DOHH2 (cell line): Measurements from ENCODE around the gene FBXL17.

ENCODE experiments used
- H3F3A ChIP-seq: fragments of 200-600 bp; sonication (generic), shearing (Covaris generic); 2 replicates; pipeline ENCODE4 v1.6.0; 2016; ENCODE audit warnings: antibody characterized with exemption, mild to moderate bottlenecking; ENCODE audit not compliant: control insufficient read depth, insufficient read depth
- H3K27ac ChIP-seq: fragments of 200-600 bp; sonication (generic); 2 replicates; pipeline ENCODE4 v1.5.1; 2014; ENCODE audit warnings: low read depth, mild to moderate bottlenecking, low read length, moderate library complexity
- H3K27me3 ChIP-seq: fragments of 200-600 bp; sonication (generic); 2 replicates; pipeline ENCODE4 v1.6.1; 2014; ENCODE audit warnings: mild to moderate bottlenecking, low read length, mixed read lengths; ENCODE audit not compliant: control insufficient read depth
- H3K36me3 ChIP-seq: fragments of 200-600 bp; sonication (generic); 2 replicates; pipeline ENCODE4 v1.6.1; 2014; ENCODE audit warnings: mild to moderate bottlenecking, low read length, moderate library complexity, mixed read lengths; ENCODE audit not compliant: control insufficient read depth
- H3K4me1 ChIP-seq: fragments of 200-600 bp; sonication (generic); 2 replicates; pipeline ENCODE4 v1.6.1; 2014; ENCODE audit warnings: mild to moderate bottlenecking, low read length, mixed read lengths; ENCODE audit not compliant: control insufficient read depth
- H3K4me2 ChIP-seq: fragments of 200-600 bp; sonication (generic); 2 replicates; pipeline ENCODE4 v1.6.0; 2014; ENCODE audit warnings: mild to moderate bottlenecking, low read length, moderate library complexity
- H3K4me3 ChIP-seq: fragments of 200-600 bp; sonication (generic); 2 replicates; pipeline ENCODE4 v1.5.1; 2014; ENCODE audit warnings: mild to moderate bottlenecking, low read length, mixed read lengths
- H3K79me2 ChIP-seq: fragments of 200-600 bp; sonication (generic); 2 replicates; pipeline ENCODE4 v1.6.1; 2014; ENCODE audit warnings: mild to moderate bottlenecking, low read length, mixed read lengths; ENCODE audit not compliant: control insufficient read depth
- H3K9me2 ChIP-seq: fragments of 200-600 bp; sonication (generic); replicated peaks from 2 replicates; pipeline ENCODE4 v1.6.1; 2014; ENCODE audit warnings: mild to moderate bottlenecking, low read length, mixed read lengths; ENCODE audit not compliant: control insufficient read depth
- H3K9me3 ChIP-seq: fragments of 200-600 bp; sonication (generic); 2 replicates; pipeline ENCODE4 v1.6.1; 2014; ENCODE audit warnings: antibody characterized with exemption, low read length, mixed read lengths; ENCODE audit not compliant: control insufficient read depth, insufficient read depth
- H4K20me1 ChIP-seq: fragments of 200-600 bp; sonication (generic); 2 replicates; pipeline ENCODE4 v1.6.0; 2014; ENCODE audit warnings: low read depth, mild to moderate bottlenecking, antibody characterized with exemption, low read length, moderate library complexity; ENCODE audit not compliant: control insufficient read depth, insufficient read depth
- EZH2phosphoT487 ChIP-seq: fragments of 200-600 bp; sonication (generic); IDR thresholded peaks from 2 replicates; pipeline ENCODE4 v1.6.1; 2017; ENCODE audit warnings: borderline replicate concordance, mild to moderate bottlenecking, antibody characterized with exemption, low read length, moderate library complexity, mixed read lengths
- TF ChIP-seq, protein P1 (sequence below): fragments of 200-600 bp; sonication (generic); IDR thresholded peaks from one replicate; pipeline ENCODE4 v1.5.1; 2014; ENCODE audit warnings: antibody characterized with exemption, mild to moderate bottlenecking, low read depth, low read length; ENCODE audit not compliant: poor library complexity, severe bottlenecking

The FBXL17 gene

DNA sequence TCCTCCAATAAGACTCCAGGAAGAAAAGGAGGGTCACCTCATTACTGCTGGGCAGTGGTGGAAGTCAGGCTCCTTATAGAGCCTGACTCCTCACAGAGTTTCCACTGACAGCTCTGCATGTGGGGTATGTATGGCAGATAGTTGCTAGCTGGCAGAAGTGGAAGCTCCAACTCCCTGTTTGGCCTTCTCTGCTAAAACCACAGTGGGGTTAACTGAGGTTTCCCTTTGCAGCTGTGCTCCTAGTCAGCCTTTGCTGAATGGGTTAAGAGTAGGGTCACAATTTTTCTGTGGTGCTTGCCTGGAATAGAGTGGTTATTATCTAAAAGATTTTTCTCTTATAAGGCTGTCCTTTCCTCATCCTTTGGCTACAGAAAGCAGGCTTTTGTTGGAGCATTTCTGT is 327.5 kb downstream of the FBXL17 start:
- no peaks in the 10 kb centered on the region for H3K9me2 ChIP-seq
- no peak overlapping the region for H3K4me2 ChIP-seq
- TF ChIP-seq, protein P1, sequence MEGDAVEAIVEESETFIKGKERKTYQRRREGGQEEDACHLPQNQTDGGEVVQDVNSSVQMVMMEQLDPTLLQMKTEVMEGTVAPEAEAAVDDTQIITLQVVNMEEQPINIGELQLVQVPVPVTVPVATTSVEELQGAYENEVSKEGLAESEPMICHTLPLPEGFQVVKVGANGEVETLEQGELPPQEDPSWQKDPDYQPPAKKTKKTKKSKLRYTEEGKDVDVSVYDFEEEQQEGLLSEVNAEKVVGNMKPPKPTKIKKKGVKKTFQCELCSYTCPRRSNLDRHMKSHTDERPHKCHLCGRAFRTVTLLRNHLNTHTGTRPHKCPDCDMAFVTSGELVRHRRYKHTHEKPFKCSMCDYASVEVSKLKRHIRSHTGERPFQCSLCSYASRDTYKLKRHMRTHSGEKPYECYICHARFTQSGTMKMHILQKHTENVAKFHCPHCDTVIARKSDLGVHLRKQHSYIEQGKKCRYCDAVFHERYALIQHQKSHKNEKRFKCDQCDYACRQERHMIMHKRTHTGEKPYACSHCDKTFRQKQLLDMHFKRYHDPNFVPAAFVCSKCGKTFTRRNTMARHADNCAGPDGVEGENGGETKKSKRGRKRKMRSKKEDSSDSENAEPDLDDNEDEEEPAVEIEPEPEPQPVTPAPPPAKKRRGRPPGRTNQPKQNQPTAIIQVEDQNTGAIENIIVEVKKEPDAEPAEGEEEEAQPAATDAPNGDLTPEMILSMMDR = no peak
- TF ChIP-seq EZH2phosphoT487 = no peak
- no peaks in the 10 kb centered on the region for H3K27me3 ChIP-seq
- no peaks in the 10 kb centered on the region for H3K79me2 ChIP-seq
- no peak overlapping the region for H3K27ac ChIP-seq
- H4K20me1 ChIP-seq = no peaks in the 10 kb centered on the region
- H3K4me3 ChIP-seq = no peak overlapping the region
- no peaks in the 10 kb centered on the region for H3K9me3 ChIP-seq
- H3F3A ChIP-seq = no peaks in the 10 kb centered on the region
- H3K4me1 ChIP-seq = no peaks in the 10 kb centered on the region
- no peaks in the 10 kb centered on the region for H3K36me3 ChIP-seq

DNA sequence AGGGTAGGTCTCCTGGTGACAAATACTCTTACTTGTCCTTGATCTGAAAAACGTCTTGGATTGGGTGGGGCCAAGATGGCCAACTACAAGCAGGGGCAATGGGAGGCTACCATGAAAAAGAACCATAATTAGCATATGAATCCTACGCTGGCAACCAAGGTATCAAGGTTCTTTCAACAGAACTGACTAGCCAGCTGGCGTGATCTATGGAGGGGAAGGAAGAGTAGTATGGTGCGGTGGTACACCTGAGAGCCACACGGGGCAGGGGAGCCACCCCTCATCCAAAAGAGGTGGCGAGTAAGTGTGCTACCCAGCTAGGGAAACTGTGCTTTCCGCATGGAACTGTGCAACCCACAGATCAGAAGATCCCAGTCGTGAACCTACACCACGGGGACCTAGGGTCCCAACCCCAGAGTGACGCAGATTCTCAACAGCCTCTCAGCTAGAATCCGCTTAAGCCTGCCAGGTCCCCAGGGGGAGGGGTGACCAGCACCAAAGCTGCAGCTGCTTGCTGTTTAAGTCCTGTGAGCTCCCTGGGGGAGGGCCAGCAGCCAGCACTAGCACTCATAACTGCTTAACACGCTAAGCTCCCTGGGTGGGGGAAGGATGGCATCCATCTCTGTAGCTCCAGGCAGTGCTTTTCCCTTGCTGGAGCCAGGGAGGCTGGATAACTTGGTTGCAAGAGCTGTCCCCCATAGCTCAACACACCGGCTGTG is 334.8 kb downstream of the FBXL17 start:
- no peaks in the 10 kb centered on the region for H3K9me3 ChIP-seq
- no peaks in the 10 kb centered on the region for H3K36me3 ChIP-seq
- H3F3A ChIP-seq = no peaks in the 10 kb centered on the region
- H3K4me1 ChIP-seq = no peaks in the 10 kb centered on the region
- H3K4me2 ChIP-seq = no peak overlapping the region
- H3K4me3 ChIP-seq = no peak overlapping the region
- no peaks in the 10 kb centered on the region for H3K79me2 ChIP-seq
- no peak for TF ChIP-seq EZH2phosphoT487
- TF ChIP-seq, protein P1 = no peak
- no peaks in the 10 kb centered on the region for H3K9me2 ChIP-seq
- no peak overlapping the region for H3K27ac ChIP-seq
- no peaks in the 10 kb centered on the region for H3K27me3 ChIP-seq
- no peaks in the 10 kb centered on the region for H4K20me1 ChIP-seq

DNA sequence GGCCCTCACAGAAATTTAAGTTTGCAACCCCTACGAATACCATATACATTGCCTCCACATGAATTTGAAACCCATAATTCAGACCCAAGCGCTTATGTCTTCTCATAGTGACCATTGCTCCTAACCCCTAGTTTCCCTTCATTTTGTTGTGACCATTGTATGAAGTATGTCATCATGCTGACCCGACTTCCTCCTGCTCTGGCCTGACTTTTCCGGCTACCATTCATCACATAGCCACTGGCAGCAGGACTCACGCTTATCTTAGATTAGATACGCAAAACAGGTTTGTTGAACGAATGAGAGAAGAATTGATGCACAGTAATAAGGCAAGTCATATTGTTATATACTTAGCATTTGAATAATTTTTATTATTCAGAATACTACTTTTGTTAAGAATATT is 345.4 kb downstream of the FBXL17 start:
- Histone ChIP-seq H3F3A (no peaks in the 10 kb centered on the region), H3K4me1 (no peaks in the 10 kb centered on the region), H3K27me3 (no peaks in the 10 kb centered on the region), H4K20me1 (no peaks in the 10 kb centered on the region), H3K9me3 (no peaks in the 10 kb centered on the region), H3K4me2 (no peak overlapping the region), H3K36me3 (no peaks in the 10 kb centered on the region), H3K4me3 (no peak overlapping the region), H3K27ac (no peak overlapping the region), H3K79me2 (no peaks in the 10 kb centered on the region), H3K9me2 (no peaks in the 10 kb centered on the region)
- TF ChIP-seq, protein P1 = no peak
- TF ChIP-seq EZH2phosphoT487 = no peak

DNA sequence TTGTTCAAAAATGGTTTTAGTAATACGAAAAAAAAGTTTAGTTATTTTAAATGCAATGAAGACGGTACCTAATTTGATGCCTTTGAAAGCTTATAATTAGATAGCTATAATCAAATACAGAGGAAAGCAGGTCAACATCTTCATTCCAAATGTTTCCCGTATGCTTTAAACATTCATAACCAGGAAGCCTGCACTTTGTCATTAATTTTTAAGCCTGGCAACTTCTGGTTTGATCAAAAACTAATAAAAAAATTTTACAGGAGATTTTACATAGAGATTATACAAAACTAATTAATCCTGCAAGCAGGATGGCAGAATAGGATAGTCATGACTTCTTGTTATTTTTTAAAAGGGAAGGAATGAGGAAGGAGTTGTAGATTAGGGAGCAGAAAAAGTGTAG is 353.0 kb downstream of the FBXL17 start:
- Histone ChIP-seq H3K4me3 (no peak overlapping the region), H3K4me1 (no peaks in the 10 kb centered on the region), H3K9me2 (no peaks in the 10 kb centered on the region), H4K20me1 (no peaks in the 10 kb centered on the region), H3K79me2 (no peaks in the 10 kb centered on the region), H3K27ac (no peak overlapping the region), H3K4me2 (no peak overlapping the region), H3F3A (no peaks in the 10 kb centered on the region), H3K36me3 (no peaks in the 10 kb centered on the region), H3K9me3 (no peaks in the 10 kb centered on the region), H3K27me3 (no peaks in the 10 kb centered on the region)
- TF ChIP-seq EZH2phosphoT487 = no peak
